ENCODE measurements around the gene ANXA9.
A peak's percentile ranks its signal among the peaks of the same experiment; 100 is the strongest.

ANXA9 gene

GRCh38 chr1:150995460-150995859 lies 13.4 kb downstream of the ANXA9 start:
- Histone ChIP-seq H3K9ac (ENCODE audit: low read length in 2 of 2) (peak overlapping the region in 1 of 2 donors; percentile 29), H3K4me1 (ENCODE audit: control insufficient read depth, insufficient read depth, low read length) (peaks cover 4% of the 10 kb centered on the region), H3K36me3 (ENCODE audit: control insufficient read depth in 2 of 2, insufficient read depth in 2 of 2, low read length in 2 of 2) (peaks cover 26 to 29% of the 10 kb centered on the region in 2 donors), H3K27ac (ENCODE audit: low read length) (no peak overlapping the region), H3K9me3 (ENCODE audit: control insufficient read depth in 2 of 2, low read length in 2 of 2) (no peaks in the 10 kb centered on the region), H3K4me3 (ENCODE audit: low read length in 2 of 2) (peak overlapping the region in 1 of 2 donors; percentile 57), H3K27me3 (ENCODE audit: control insufficient read depth in 1 of 2, insufficient read depth in 2 of 2, low read length in 2 of 2) (no peaks in the 10 kb centered on the region)

GRCh38 chr1:150995896-150996295 lies 13.8 kb downstream of the ANXA9 start:
- peak overlapping the region in 1 of 2 donors; percentile 29 for H3K9ac ChIP-seq (ENCODE audit: low read length in 2 of 2)
- peak overlapping the region in 1 of 2 donors; percentile 57 for H3K4me3 ChIP-seq (ENCODE audit: low read length in 2 of 2)
- H3K9me3 ChIP-seq (ENCODE audit: control insufficient read depth in 2 of 2, low read length in 2 of 2) = no peaks in the 10 kb centered on the region
- H3K4me1 ChIP-seq (ENCODE audit: control insufficient read depth, insufficient read depth, low read length) = peaks cover 4% of the 10 kb centered on the region
- H3K36me3 ChIP-seq (ENCODE audit: control insufficient read depth in 2 of 2, insufficient read depth in 2 of 2, low read length in 2 of 2) = peaks cover 26 to 30% of the 10 kb centered on the region in 2 donors
- H3K27me3 ChIP-seq (ENCODE audit: control insufficient read depth in 1 of 2, insufficient read depth in 2 of 2, low read length in 2 of 2) = no peaks in the 10 kb centered on the region
- H3K27ac ChIP-seq (ENCODE audit: low read length) = no peak overlapping the region

- H3K27me3 ChIP-seq (ENCODE audit: control insufficient read depth in 1 of 2, insufficient read depth in 2 of 2, low read length in 2 of 2) = no peaks in the 10 kb centered on the region
- H3K9me3 ChIP-seq (ENCODE audit: control insufficient read depth in 2 of 2, low read length in 2 of 2) = no peaks in the 10 kb centered on the region
- peaks cover 6% of the 10 kb centered on the region for H3K4me1 ChIP-seq (ENCODE audit: control insufficient read depth, insufficient read depth, low read length)
- H3K36me3 ChIP-seq (ENCODE audit: control insufficient read depth in 2 of 2, insufficient read depth in 2 of 2, low read length in 2 of 2) = peaks cover 36 to 37% of the 10 kb centered on the region in 2 donors
- H3K9ac ChIP-seq (ENCODE audit: low read length in 2 of 2) = no peak overlapping the region
- no peak overlapping the region for H3K4me3 ChIP-seq (ENCODE audit: low read length in 2 of 2)
- H3K27ac ChIP-seq (ENCODE audit: low read length) = no peak overlapping the region
These were observed 15.2 kb downstream of the ANXA9 start for GRCh38 chr1:150997126-150997872.

GRCh38 chr1:150997949-150998348 lies 15.9 kb downstream of the ANXA9 start:
- Histone ChIP-seq H3K27me3 (ENCODE audit: control insufficient read depth in 1 of 2, insufficient read depth in 2 of 2, low read length in 2 of 2) (no peaks in the 10 kb centered on the region), H3K9me3 (ENCODE audit: control insufficient read depth in 2 of 2, low read length in 2 of 2) (no peaks in the 10 kb centered on the region), H3K27ac (ENCODE audit: low read length) (no peak overlapping the region), H3K9ac (ENCODE audit: low read length in 2 of 2) (no peak overlapping the region), H3K4me3 (ENCODE audit: low read length in 2 of 2) (no peak overlapping the region), H3K36me3 (ENCODE audit: control insufficient read depth in 2 of 2, insufficient read depth in 2 of 2, low read length in 2 of 2) (peaks cover 36 to 42% of the 10 kb centered on the region in 2 donors), H3K4me1 (ENCODE audit: control insufficient read depth, insufficient read depth, low read length) (peaks cover 10% of the 10 kb centered on the region)

GRCh38 chr1:150999051-150999674 lies 17.1 kb downstream of the ANXA9 start:
- no peak overlapping the region for H3K9ac ChIP-seq (ENCODE audit: low read length in 2 of 2)
- H3K9me3 ChIP-seq (ENCODE audit: control insufficient read depth in 2 of 2, low read length in 2 of 2) = no peaks in the 10 kb centered on the region
- no peaks in the 10 kb centered on the region for H3K27me3 ChIP-seq (ENCODE audit: control insufficient read depth in 1 of 2, insufficient read depth in 2 of 2, low read length in 2 of 2)
- no peak overlapping the region for H3K27ac ChIP-seq (ENCODE audit: low read length)
- peaks cover 16% of the 10 kb centered on the region for H3K4me1 ChIP-seq (ENCODE audit: control insufficient read depth, insufficient read depth, low read length)
- H3K36me3 ChIP-seq (ENCODE audit: control insufficient read depth in 2 of 2, insufficient read depth in 2 of 2, low read length in 2 of 2) = peaks cover 36 to 42% of the 10 kb centered on the region in 2 donors
- no peak overlapping the region for H3K4me3 ChIP-seq (ENCODE audit: low read length in 2 of 2)

- Histone ChIP-seq H3K9ac (ENCODE audit: low read length in 2 of 2) (no peak overlapping the region), H3K27me3 (ENCODE audit: control insufficient read depth in 1 of 2, insufficient read depth in 2 of 2, low read length in 2 of 2) (no peaks in the 10 kb centered on the region), H3K36me3 (ENCODE audit: control insufficient read depth in 2 of 2, insufficient read depth in 2 of 2, low read length in 2 of 2) (peaks cover 36 to 42% of the 10 kb centered on the region in 2 donors)
These were observed 17.8 kb downstream of the ANXA9 start for GRCh38 chr1:150999926-151000325.

GRCh38 chr1:151000408-151000807 lies 18.3 kb downstream of the ANXA9 start:
- H3K9ac ChIP-seq (ENCODE audit: low read length in 2 of 2) = no peak overlapping the region
- no peak overlapping the region for H3K4me3 ChIP-seq (ENCODE audit: low read length in 2 of 2)
- peaks cover 36 to 42% of the 10 kb centered on the region in 2 donors for H3K36me3 ChIP-seq (ENCODE audit: control insufficient read depth in 2 of 2, insufficient read depth in 2 of 2, low read length in 2 of 2)
- H3K9me3 ChIP-seq (ENCODE audit: control insufficient read depth in 2 of 2, low read length in 2 of 2) = no peaks in the 10 kb centered on the region
- peaks cover 24% of the 10 kb centered on the region for H3K4me1 ChIP-seq (ENCODE audit: control insufficient read depth, insufficient read depth, low read length)
- no peaks in the 10 kb centered on the region for H3K27me3 ChIP-seq (ENCODE audit: control insufficient read depth in 1 of 2, insufficient read depth in 2 of 2, low read length in 2 of 2)
- H3K27ac ChIP-seq (ENCODE audit: low read length) = no peak overlapping the region

More at GRCh38 chr1:150999926-151000325, 17.8 kb downstream of the ANXA9 start:
- no peak overlapping the region for H3K4me3 ChIP-seq (ENCODE audit: low read length in 2 of 2)
- peaks cover 22% of the 10 kb centered on the region for H3K4me1 ChIP-seq (ENCODE audit: control insufficient read depth, insufficient read depth, low read length)
- no peaks in the 10 kb centered on the region for H3K9me3 ChIP-seq (ENCODE audit: control insufficient read depth in 2 of 2, low read length in 2 of 2)
- H3K27ac ChIP-seq (ENCODE audit: low read length) = no peak overlapping the region

- Histone ChIP-seq H3K9me3 (ENCODE audit: control insufficient read depth in 2 of 2, low read length in 2 of 2) (no peaks in the 10 kb centered on the region), H3K36me3 (ENCODE audit: control insufficient read depth in 2 of 2, insufficient read depth in 2 of 2, low read length in 2 of 2) (peaks cover 36 to 42% of the 10 kb centered on the region in 2 donors), H3K27ac (ENCODE audit: low read length) (no peak overlapping the region), H3K4me3 (ENCODE audit: low read length in 2 of 2) (no peak overlapping the region), H3K9ac (ENCODE audit: low read length in 2 of 2) (no peak overlapping the region), H3K27me3 (ENCODE audit: control insufficient read depth in 1 of 2, insufficient read depth in 2 of 2, low read length in 2 of 2) (no peaks in the 10 kb centered on the region), H3K4me1 (ENCODE audit: control insufficient read depth, insufficient read depth, low read length) (peaks cover 20% of the 10 kb centered on the region)
These were observed 19.5 kb downstream of the ANXA9 start for GRCh38 chr1:151001602-151002001.

- Histone ChIP-seq H3K4me3 (ENCODE audit: low read length in 2 of 2) (no peak overlapping the region), H3K36me3 (ENCODE audit: control insufficient read depth in 2 of 2, insufficient read depth in 2 of 2, low read length in 2 of 2) (peaks cover 34 to 37% of the 10 kb centered on the region in 2 donors), H3K4me1 (ENCODE audit: control insufficient read depth, insufficient read depth, low read length) (peaks cover 23% of the 10 kb centered on the region), H3K27ac (ENCODE audit: low read length) (no peak overlapping the region), H3K27me3 (ENCODE audit: control insufficient read depth in 1 of 2, insufficient read depth in 2 of 2, low read length in 2 of 2) (no peaks in the 10 kb centered on the region), H3K9ac (ENCODE audit: low read length in 2 of 2) (no peak overlapping the region), H3K9me3 (ENCODE audit: control insufficient read depth in 2 of 2, low read length in 2 of 2) (no peaks in the 10 kb centered on the region)
These were observed 20.0 kb downstream of the ANXA9 start for GRCh38 chr1:151002051-151002450.

GRCh38 chr1:151002611-151003010 lies 20.5 kb downstream of the ANXA9 start:
- Histone ChIP-seq H3K27ac (ENCODE audit: low read length) (no peak overlapping the region), H3K4me1 (ENCODE audit: control insufficient read depth, insufficient read depth, low read length) (peaks cover 28% of the 10 kb centered on the region), H3K36me3 (ENCODE audit: control insufficient read depth in 2 of 2, insufficient read depth in 2 of 2, low read length in 2 of 2) (peaks cover 29 to 34% of the 10 kb centered on the region in 2 donors)

GRCh38 chr1:151003180-151003579 lies 21.1 kb downstream of the ANXA9 start:
- Histone ChIP-seq H3K4me1 (ENCODE audit: control insufficient read depth, insufficient read depth, low read length) (peaks cover 33% of the 10 kb centered on the region), H3K9ac (ENCODE audit: low read length in 2 of 2) (peak overlapping the region in 1 of 2 donors; percentile 34), H3K27me3 (ENCODE audit: control insufficient read depth in 1 of 2, insufficient read depth in 2 of 2, low read length in 2 of 2) (no peaks in the 10 kb centered on the region), H3K27ac (ENCODE audit: low read length) (no peak overlapping the region), H3K36me3 (ENCODE audit: control insufficient read depth in 2 of 2, insufficient read depth in 2 of 2, low read length in 2 of 2) (peaks cover 23 to 30% of the 10 kb centered on the region in 2 donors), H3K4me3 (ENCODE audit: low read length in 2 of 2) (peak overlapping the region; percentile 28 to 47), H3K9me3 (ENCODE audit: control insufficient read depth in 2 of 2, low read length in 2 of 2) (no peaks in the 10 kb centered on the region)

More at GRCh38 chr1:151002611-151003010, 20.5 kb downstream of the ANXA9 start:
- H3K27me3 ChIP-seq (ENCODE audit: control insufficient read depth in 1 of 2, insufficient read depth in 2 of 2, low read length in 2 of 2) = no peaks in the 10 kb centered on the region
- H3K9ac ChIP-seq (ENCODE audit: low read length in 2 of 2) = no peak overlapping the region
- no peak overlapping the region for H3K4me3 ChIP-seq (ENCODE audit: low read length in 2 of 2)
- no peaks in the 10 kb centered on the region for H3K9me3 ChIP-seq (ENCODE audit: control insufficient read depth in 2 of 2, low read length in 2 of 2)

All from stomach smooth muscle (tissue), 2 donors.